ENCODE data around the gene DLL3.

The DLL3 gene

GRCh38 chr19:39481676-39482075 lies 17.1 kb upstream of the DLL3 start:
- DNase-seq (ENCODE audit: low read depth in 1 of 2, low spot score in 1 of 2), result no peak

- DNase-seq (ENCODE audit: low read depth in 1 of 2, low spot score in 1 of 2), result no peak
These were observed 15.6 kb upstream of the DLL3 start for GRCh38 chr19:39483141-39483540.

GRCh38 chr19:39489756-39490155 lies 9.0 kb upstream of the DLL3 start:
- no peak for DNase-seq (ENCODE audit: low read depth in 1 of 2, low spot score in 1 of 2)

- no peak for DNase-seq (ENCODE audit: low read depth in 1 of 2, low spot score in 1 of 2)
These were observed 6.5 kb upstream of the DLL3 start for GRCh38 chr19:39492225-39492624.

- DNase-seq (ENCODE audit: low read depth in 1 of 2, low spot score in 1 of 2), result no peak
These were observed 6.0 kb upstream of the DLL3 start for GRCh38 chr19:39492788-39493187.

GRCh38 chr19:39494661-39495060 lies 4.1 kb upstream of the DLL3 start:
- no peak for DNase-seq (ENCODE audit: low read depth in 1 of 2, low spot score in 1 of 2)

- DNase-seq (ENCODE audit: low read depth in 1 of 2, low spot score in 1 of 2), result no peak
These were observed 2.7 kb upstream of the DLL3 start for GRCh38 chr19:39496063-39496462.

- no peak for DNase-seq (ENCODE audit: low read depth in 1 of 2, low spot score in 1 of 2)
These were observed 1.1 kb upstream of the DLL3 start for GRCh38 chr19:39497701-39497995.

GRCh38 chr19:39497996-39498797 lies 550 bp upstream of the DLL3 start:
- DNase-seq (ENCODE audit: low read depth in 1 of 2, low spot score in 1 of 2), result no peak

GRCh38 chr19:39499932-39500331 lies 1.2 kb downstream of the DLL3 start:
- DNase-seq (ENCODE audit: low read depth in 1 of 2, low spot score in 1 of 2), result no peak

GRCh38 chr19:39500543-39500942 lies 1.8 kb downstream of the DLL3 start:
- DNase-seq (ENCODE audit: low read depth in 1 of 2, low spot score in 1 of 2), result no peak

GRCh38 chr19:39501340-39501739 lies 2.6 kb downstream of the DLL3 start:
- DNase-seq (ENCODE audit: low read depth in 1 of 2, low spot score in 1 of 2), result no peak

GRCh38 chr19:39502640-39503417 lies 4.1 kb downstream of the DLL3 start:
- peak; percentile 46 to 71 for DNase-seq (ENCODE audit: low read depth in 1 of 2, low spot score in 1 of 2)

GRCh38 chr19:39506598-39506943 lies 7.8 kb downstream of the DLL3 start:
- no peak for DNase-seq (ENCODE audit: low read depth in 1 of 2, low spot score in 1 of 2)

GRCh38 chr19:39506944-39507714 lies 8.4 kb downstream of the DLL3 start:
- no peak for DNase-seq (ENCODE audit: low read depth in 1 of 2, low spot score in 1 of 2)

GRCh38 chr19:39507715-39508364 lies 9.1 kb downstream of the DLL3 start:
- no peak for DNase-seq (ENCODE audit: low read depth in 1 of 2, low spot score in 1 of 2)

- DNase-seq (ENCODE audit: low read depth in 1 of 2, low spot score in 1 of 2), result no peak
These were observed 9.9 kb downstream of the DLL3 start for GRCh38 chr19:39508629-39509028.

GRCh38 chr19:39509233-39509632 lies 10.5 kb downstream of the DLL3 start:
- no peak for DNase-seq (ENCODE audit: low read depth in 1 of 2, low spot score in 1 of 2)

GRCh38 chr19:39512988-39513387 lies 14.2 kb downstream of the DLL3 start:
- DNase-seq (ENCODE audit: low read depth in 1 of 2, low spot score in 1 of 2), result no peak

- no peak for DNase-seq (ENCODE audit: low read depth in 1 of 2, low spot score in 1 of 2)
These were observed 16.2 kb downstream of the DLL3 start, which contains the start of gene SELENOV for GRCh38 chr19:39514840-39515550. TSS of gene SELENOV (plus strand) at chr19:39515139. CDS start at chr19:39515213, 74 bp downstream.
